GM18517 (cell line): ENCODE data around the gene SH2D6.
"Not testable (repeated sequence)": the region's sequence is repeated elsewhere in the genome, so short reads cannot be mapped to it uniquely, and the experiment has no call there.

Experiments used
- ATAC-seq: cut with Tn5 transposase; IDR thresholded peaks from one replicate; pipeline ENCODE4 v1.9.1; 2021; ENCODE audit warnings: mild to moderate bottlenecking, moderate library complexity; ENCODE audit not compliant: unreplicated experiment

Gene SH2D6

DNA sequence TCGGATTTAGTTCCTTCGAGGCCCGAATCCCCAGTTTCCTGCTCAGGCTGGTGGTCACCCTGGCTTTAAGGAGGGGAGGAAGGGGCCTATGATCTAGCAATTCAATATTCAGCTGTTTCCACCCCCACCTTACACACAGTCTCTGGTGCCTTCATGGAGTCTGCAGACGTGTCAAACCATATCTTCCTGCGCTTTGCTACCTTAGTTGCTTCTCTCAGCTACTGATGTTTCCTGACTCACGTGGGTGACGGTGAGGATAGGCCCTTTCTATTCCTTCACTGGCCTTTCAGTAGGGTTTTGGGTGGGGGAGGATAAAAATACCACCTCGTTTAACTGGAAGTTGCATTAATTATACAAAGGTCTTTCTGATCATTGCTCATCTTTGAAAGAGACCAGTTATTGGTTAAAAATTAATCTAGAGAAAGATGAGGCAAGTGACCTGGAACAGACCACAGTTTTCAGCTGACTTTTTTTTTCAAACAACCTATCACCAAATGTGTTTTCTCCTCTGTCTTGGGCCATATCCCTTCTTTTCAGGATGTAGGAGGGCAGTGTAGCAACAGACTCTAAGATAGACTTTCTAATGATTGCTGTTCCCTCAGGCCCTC lies 49.7 kb downstream of the SH2D6 start:
- ATAC-seq = no peak

- ATAC-seq = no peak
These were observed 50.3 kb downstream of the SH2D6 start for GRCh38 chr2:85468704-85469349.

GRCh38 chr2:85470850-85471800 lies 52.6 kb downstream of the SH2D6 start:
- no peak for ATAC-seq

GRCh38 chr2:85472261-85472660 lies 53.7 kb downstream of the SH2D6 start:
- no peak for ATAC-seq

- no peak for ATAC-seq
These were observed 57.4 kb downstream of the SH2D6 start for GRCh38 chr2:85475799-85476490.

- ATAC-seq = no peak
These were observed 58.1 kb downstream of the SH2D6 start for GRCh38 chr2:85476624-85477023.

DNA sequence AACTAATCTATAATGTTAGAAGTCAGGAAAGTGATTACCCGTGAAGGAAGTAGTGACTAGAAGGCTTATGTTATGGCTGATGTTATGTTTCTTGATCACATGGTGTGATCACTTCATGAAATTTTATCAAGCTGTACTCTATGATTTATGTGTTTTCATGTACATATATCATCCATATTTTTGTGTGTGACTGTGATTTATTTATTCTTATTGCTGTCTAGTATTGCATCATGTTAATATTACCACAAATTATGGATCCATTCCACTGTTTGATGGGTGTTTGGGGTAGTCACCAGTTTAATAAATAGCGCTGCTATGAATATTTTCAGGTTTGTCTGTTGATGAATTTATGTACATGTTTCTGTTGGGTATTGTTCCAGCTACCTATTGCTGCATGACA lies 59.4 kb downstream of the SH2D6 start:
- no peak for ATAC-seq

DNA sequence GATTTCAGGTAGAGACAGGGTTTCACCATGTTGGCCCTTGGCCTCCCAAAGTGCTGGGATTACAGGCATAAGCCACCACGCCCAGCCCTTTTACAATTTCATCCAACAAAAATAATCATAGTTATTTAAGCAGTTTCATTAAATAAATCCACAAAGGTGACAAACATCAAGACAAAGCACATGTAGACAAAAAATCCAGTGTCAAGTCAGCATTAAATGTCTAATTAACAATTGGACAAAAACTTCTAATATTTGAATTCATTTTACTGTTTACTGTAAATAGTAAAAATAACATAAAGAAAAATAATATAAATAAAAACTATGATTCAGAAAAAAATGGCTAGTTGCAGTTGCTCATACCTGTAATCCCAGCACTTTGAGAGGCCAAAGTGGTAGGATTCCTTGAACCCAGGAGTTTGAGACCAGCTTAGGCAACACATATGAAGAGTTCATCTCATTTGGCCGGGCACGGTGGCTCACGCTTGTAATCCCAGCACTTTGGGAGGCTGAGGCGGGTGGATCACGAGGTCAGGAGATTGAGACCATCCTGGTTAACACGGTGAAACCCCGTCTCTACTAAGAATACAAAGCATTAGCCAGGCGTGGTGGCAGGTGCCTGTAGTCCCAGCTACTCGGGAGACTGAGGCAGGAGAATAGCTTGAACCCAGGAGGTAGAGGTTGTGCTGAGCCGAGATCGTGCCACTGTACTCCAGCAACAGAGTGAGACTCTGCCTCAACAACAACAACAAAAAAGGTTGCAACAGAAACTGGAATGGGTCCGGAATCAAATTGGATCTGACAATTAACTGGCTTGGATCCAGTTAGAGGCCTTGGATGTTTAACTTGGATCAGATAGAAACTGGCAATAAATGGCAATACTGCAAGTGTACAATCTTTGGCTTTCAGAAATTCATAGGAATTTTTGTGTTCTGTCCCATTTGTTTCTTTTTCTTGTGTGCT lies 63.6 kb downstream of the SH2D6 start:
- no peak for ATAC-seq

DNA sequence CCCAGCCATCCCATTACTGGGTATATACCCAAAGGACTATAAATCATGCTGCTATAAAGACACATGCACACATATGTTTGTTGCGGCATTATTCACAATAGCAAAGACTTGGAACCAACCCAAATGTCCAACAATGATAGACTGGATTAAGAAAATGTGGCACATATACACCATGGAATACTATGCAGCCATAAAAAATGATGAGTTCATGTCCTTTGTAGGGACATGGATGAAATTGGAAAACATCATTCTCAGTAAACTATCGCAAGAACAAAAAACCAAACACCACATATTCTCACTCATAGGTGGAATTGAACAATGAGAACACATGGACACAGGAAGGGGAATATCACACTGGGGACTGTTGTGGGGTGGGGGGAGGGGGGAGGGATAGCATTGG lies 66.1 kb downstream of the SH2D6 start:
- not testable (repeated sequence) for ATAC-seq

- no peak for ATAC-seq
These were observed 67.3 kb downstream of the SH2D6 start for GRCh38 chr2:85485815-85486214.
